ENCODE results near the gene NR2F2.

The NR2F2 gene

DNA sequence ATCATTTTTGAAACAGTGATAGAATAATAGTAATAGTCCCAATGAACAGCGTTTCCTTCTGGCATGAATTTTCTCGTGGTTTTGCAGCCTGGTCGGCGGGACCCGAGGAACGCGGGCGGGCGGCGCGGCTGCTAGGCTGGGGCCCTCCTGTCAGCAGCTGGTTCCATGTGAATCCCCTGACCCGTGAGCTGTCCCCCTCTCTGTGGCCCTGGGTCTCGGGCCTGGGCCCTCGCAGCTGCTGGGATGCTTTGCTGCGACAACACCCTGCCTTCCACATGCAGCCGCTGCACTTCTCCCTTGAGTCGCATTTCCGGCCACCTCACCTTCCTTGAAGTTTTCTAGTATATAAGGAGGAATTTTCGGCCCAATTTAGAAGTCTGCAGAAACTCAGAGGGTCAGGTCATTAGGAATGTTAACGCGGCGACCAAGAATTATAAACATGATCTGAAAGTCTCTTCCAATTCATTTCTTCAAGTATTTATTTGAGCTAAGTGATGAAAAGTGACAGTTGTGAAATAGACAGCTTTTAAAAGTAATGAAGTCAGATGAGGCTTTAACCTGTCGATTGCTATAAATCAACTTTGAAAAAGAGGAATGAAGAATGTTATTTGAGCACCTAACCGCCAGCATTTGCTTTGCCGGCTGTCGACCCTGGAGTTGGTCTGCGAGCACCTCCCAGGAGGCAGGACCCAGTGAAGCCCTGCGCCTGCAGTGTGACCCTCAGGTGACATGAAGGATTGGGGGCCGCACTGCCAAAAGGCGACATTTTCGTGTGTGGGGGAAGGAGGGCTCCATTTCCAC, 27.7 kb downstream of the NR2F2 start:
- Mint-ChIP-seq H3K9me3 (no peaks in the 10 kb centered on the region), H3K27ac (no peak overlapping the region), H3K36me3 (ENCODE audit: low read depth) (no peaks in the 10 kb centered on the region), H3K4me1 (ENCODE audit: low read depth) (peaks cover 31% of the 10 kb centered on the region), H3K27me3 (peaks cover 61% of the 10 kb centered on the region), H3K4me3 (peak overlapping the region; percentile 75)
- DNase-seq = no peak

DNA sequence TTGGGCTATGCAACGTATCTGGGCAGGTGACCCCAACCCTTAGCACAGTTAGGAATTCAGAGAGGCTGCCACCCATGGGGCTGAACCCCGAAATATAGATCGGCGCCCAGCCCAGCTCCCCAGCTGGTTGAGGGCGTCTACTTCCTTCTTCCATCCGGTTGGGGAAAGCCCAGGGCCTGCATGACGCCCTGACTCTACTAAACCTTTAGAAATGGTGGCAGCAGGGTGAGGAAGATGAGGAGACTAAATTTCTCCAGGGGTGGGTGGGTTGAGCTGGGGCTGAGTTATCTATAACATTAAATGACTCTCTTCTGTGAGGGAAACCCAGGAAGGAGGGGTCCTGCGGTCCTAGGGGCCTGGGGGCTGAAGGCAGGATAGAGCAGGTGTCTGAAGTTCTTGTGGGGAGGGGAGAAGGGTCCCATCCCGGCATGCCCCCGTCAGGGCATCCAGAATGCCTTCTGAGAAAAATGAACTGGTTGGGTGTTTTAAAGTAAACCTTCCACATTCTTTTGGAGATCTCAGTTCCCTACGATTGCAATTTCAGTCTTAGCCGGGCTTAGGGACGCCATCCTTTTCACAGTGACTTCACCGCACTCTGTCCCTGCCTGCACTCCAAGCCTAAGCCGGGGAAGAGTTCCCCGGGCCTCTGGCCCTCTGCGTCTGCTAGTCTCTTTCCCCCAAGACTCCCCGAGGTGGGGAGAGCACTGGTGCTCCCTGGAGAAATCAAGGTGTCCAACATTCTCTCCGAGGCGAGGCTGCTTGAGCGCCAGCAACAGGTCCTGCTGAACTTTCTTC, 28.5 kb downstream of the NR2F2 start:
- peaks cover 31% of the 10 kb centered on the region for H3K4me1 Mint-ChIP-seq (ENCODE audit: low read depth)
- H3K36me3 Mint-ChIP-seq (ENCODE audit: low read depth) = no peaks in the 10 kb centered on the region
- no peak overlapping the region for H3K27ac Mint-ChIP-seq
- peaks cover 61% of the 10 kb centered on the region for H3K27me3 Mint-ChIP-seq
- H3K4me3 Mint-ChIP-seq = no peak overlapping the region
- H3K9me3 Mint-ChIP-seq = no peaks in the 10 kb centered on the region
- no peak for DNase-seq

- Mint-ChIP-seq H3K27ac (no peak overlapping the region), H3K9me3 (peaks cover 3% of the 10 kb centered on the region), H3K36me3 (ENCODE audit: low read depth) (no peaks in the 10 kb centered on the region), H3K4me1 (ENCODE audit: low read depth) (peaks cover 31% of the 10 kb centered on the region), H3K4me3 (no peak overlapping the region), H3K27me3 (peaks cover 70% of the 10 kb centered on the region)
- DNase-seq = no peak
Measured at GRCh38 chr15:96359616-96360521, 29.4 kb downstream of the NR2F2 start.

DNA sequence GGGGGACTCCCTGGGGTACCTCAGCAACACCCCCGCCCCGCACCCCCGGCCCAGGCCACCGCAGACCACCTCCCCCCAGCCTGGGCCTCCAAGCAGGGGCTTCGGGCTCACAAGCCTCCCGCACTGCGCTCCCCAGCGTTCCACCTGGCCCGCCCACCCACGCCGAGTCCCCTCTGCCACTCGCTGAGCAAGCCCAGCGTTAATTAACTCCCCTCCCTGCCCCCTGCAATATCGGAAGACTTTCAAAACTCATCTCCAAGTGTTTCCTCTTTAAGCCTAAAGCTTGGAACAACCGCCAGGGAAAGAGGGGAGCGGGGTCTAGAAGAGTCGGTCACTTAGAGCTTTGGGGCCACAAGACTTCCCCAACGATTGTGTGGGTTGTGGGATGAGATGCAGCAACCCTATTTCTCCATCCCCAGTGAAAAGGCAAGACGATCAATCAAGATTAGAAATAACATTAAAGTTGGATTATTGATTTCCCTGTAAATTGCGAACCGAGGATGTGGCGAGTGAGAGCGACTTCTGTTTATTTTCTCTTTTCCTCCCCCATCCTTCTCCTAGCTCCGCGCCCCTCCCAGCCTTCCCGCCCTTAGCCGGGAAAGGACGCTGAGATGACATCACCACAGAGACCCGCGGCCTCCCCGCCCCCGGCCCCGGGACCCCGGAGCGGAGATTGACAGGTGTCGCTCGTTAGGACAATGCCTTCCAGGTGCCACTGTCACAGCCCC, 30.2 kb downstream of the NR2F2 start:
- Mint-ChIP-seq H3K27me3 (peaks cover 79% of the 10 kb centered on the region), H3K4me1 (ENCODE audit: low read depth) (peaks cover 31% of the 10 kb centered on the region), H3K9me3 (peaks cover 3% of the 10 kb centered on the region), H3K36me3 (ENCODE audit: low read depth) (no peaks in the 10 kb centered on the region), H3K27ac (no peak overlapping the region), H3K4me3 (no peak overlapping the region)
- DNase-seq = no peak

DNA sequence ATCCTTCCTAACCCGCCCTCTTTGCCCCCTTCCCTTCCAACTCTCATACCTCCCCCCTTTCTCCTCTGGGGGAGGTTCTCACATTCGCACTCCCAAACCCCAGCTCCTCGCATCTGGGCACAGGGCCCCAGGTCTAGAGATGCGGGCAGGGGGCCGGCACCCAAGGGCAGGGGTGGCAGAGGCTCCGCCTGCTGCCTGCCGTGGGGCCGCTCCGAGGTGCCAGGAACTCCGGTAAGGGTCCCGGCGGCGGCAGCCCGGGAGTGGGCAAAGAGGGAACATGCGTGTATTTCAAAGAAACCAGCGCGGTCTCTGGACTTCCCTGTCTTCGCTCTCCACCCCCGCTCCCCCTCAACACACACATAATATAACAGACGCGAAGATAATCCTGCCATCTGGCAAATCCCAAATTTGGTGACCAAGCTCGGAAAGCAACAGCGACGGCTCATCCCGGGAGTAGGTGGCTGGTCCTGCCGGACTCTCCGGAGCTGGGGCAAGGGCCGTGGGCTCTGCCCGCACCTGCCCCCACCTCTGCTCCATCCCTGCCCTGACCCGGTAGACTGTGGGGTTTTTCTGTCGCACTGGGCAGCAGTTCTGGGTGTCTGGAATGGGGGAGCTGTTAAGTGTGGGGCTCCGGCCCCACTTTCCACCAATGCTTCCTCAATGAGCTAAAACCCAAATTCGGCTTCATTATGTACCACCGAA, 31.0 kb downstream of the NR2F2 start:
- no peak for DNase-seq
- Mint-ChIP-seq H3K36me3 (ENCODE audit: low read depth) (no peaks in the 10 kb centered on the region), H3K27me3 (peaks cover 86% of the 10 kb centered on the region), H3K4me1 (ENCODE audit: low read depth) (peaks cover 26% of the 10 kb centered on the region), H3K9me3 (peaks cover 3% of the 10 kb centered on the region), H3K4me3 (no peak overlapping the region), H3K27ac (no peak overlapping the region)

- no peak overlapping the region for H3K27ac Mint-ChIP-seq
- H3K4me1 Mint-ChIP-seq (ENCODE audit: low read depth) = peaks cover 20% of the 10 kb centered on the region
- no peak for DNase-seq
- no peak overlapping the region for H3K4me3 Mint-ChIP-seq
- H3K9me3 Mint-ChIP-seq = peaks cover 3% of the 10 kb centered on the region
- peaks cover 92% of the 10 kb centered on the region for H3K27me3 Mint-ChIP-seq
- H3K36me3 Mint-ChIP-seq (ENCODE audit: low read depth) = no peaks in the 10 kb centered on the region
Measured at GRCh38 chr15:96362011-96362754, 31.7 kb downstream of the NR2F2 start.

DNA sequence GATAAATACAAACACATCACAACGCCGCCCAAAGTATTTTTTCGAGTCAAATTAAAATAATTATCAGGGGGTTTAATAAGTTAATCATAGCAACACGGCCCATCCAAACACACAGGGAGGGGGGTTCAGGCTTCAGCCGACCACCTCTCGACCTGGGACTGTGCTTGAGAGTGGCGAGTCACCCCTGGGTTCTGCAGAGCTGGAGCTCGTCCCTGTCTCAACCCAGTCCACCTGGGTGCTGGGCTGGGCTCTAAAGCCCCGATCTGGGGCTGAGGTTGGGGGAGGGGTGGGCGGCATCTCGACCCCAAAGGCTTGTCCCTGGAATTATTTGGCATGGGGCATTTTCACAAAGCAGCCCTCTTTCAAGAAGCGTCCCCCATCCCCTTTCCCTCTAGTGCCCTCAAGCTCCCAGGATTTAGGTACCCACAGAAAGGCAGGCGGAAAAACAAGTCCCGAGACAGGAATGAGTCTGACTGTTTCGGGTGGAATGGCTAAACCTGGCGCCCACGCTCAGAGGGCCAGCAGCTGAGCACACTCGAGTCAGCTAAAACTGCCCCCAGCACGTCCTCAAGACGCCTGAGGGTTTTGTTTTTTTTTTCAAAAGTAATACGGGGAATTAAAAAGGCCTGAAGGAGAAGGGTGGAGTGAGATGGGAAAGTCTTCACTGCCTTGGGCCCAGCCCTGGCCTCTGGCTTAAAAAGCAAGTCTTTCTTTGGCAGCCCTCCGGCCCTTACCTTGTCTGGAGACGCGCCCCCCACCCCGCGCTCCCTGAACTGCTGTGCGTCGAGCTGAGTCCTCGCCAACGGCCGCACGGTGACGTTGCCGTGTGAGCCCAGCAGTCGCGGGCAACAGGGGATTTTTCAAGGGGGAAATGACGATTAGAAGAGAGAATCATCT, 32.5 kb downstream of the NR2F2 start:
- H3K4me3 Mint-ChIP-seq = no peak overlapping the region
- DNase-seq = no peak
- H3K9me3 Mint-ChIP-seq = peaks cover 4% of the 10 kb centered on the region
- no peak overlapping the region for H3K27ac Mint-ChIP-seq
- no peaks in the 10 kb centered on the region for H3K36me3 Mint-ChIP-seq (ENCODE audit: low read depth)
- H3K27me3 Mint-ChIP-seq = peaks cover 93% of the 10 kb centered on the region
- peaks cover 13% of the 10 kb centered on the region for H3K4me1 Mint-ChIP-seq (ENCODE audit: low read depth)

- Mint-ChIP-seq H3K4me3 (no peak overlapping the region), H3K36me3 (ENCODE audit: low read depth) (no peaks in the 10 kb centered on the region), H3K9me3 (peaks cover 4% of the 10 kb centered on the region), H3K27ac (no peak overlapping the region), H3K27me3 (peaks cover 93% of the 10 kb centered on the region), H3K4me1 (ENCODE audit: low read depth) (peaks cover 6% of the 10 kb centered on the region)
- DNase-seq = no peak
Measured at GRCh38 chr15:96363707-96364106, 33.2 kb downstream of the NR2F2 start.

- no peaks in the 10 kb centered on the region for H3K36me3 Mint-ChIP-seq (ENCODE audit: low read depth)
- no peaks in the 10 kb centered on the region for H3K4me1 Mint-ChIP-seq (ENCODE audit: low read depth)
- no peak overlapping the region for H3K4me3 Mint-ChIP-seq
- peaks cover 4% of the 10 kb centered on the region for H3K9me3 Mint-ChIP-seq
- peaks cover 97% of the 10 kb centered on the region for H3K27me3 Mint-ChIP-seq
- H3K27ac Mint-ChIP-seq = no peak overlapping the region
- no peak for DNase-seq
Measured at GRCh38 chr15:96365781-96366525, 35.5 kb downstream of the NR2F2 start.

DNA sequence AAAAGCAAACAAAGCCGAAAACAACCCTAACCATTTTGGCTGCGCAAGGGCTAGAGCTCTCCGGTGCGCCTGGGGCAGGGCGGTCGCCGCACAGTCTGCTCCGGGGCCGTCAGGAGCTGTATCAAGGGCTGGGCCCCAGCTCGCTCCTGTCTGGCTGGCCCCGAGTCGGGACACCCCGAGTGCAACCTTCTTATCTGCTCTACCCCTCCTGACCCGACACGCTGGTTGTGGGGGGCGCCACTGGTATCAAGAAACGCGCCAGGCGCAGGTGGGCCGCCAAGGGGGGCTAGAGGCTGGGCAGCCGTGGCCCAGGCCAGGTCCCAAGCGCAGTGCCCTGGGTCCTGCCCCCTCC, 36.0 kb downstream of the NR2F2 start:
- no peaks in the 10 kb centered on the region for H3K36me3 Mint-ChIP-seq (ENCODE audit: low read depth)
- peaks cover 93% of the 10 kb centered on the region for H3K27me3 Mint-ChIP-seq
- H3K4me3 Mint-ChIP-seq = no peak overlapping the region
- H3K27ac Mint-ChIP-seq = no peak overlapping the region
- H3K9me3 Mint-ChIP-seq = peaks cover 4% of the 10 kb centered on the region
- H3K4me1 Mint-ChIP-seq (ENCODE audit: low read depth) = no peaks in the 10 kb centered on the region
- no peak for DNase-seq

- peaks cover 94% of the 10 kb centered on the region for H3K27me3 Mint-ChIP-seq
Measured at GRCh38 chr15:96367311-96368200, 37.1 kb downstream of the NR2F2 start.

More at GRCh38 chr15:96367311-96368200, 37.1 kb downstream of the NR2F2 start:
- DNase-seq = no peak
- Mint-ChIP-seq H3K9me3 (peaks cover 4% of the 10 kb centered on the region), H3K27ac (no peak overlapping the region), H3K4me3 (no peak overlapping the region), H3K4me1 (ENCODE audit: low read depth) (no peaks in the 10 kb centered on the region), H3K36me3 (ENCODE audit: low read depth) (no peaks in the 10 kb centered on the region)
